ENCODE results near the gene MITD1. TPM values are rescaled to one million over a fixed set of nuclear protein-coding genes. Genes with fewer than 3 reads are reported as not detected.
"Not testable (repeated sequence)": the region's sequence is repeated elsewhere in the genome, so short reads cannot be mapped to it uniquely, and the experiment has no call there.

MITD1 gene
- total RNA-seq, 1 experiment from 2014 or later, result 19.6 TPM

GRCh38 chr2:99140056-99140859 is 40.6 kb downstream of the MITD1 start:
- Histone ChIP-seq H3K4me2 (ENCODE audit: low read length) (peak overlapping the region; percentile 98), H3K4me1 (ENCODE audit: insufficient read depth, low read length) (peaks cover 20% of the 10 kb centered on the region), H2AFZ (ENCODE audit: low read length) (peak overlapping the region; percentile 95), H3K27me3 (ENCODE audit: low read length) (no peaks in the 10 kb centered on the region), H3K4me3 (ENCODE audit: low read length) (peak overlapping the region; percentile 88), H3K79me2 (ENCODE audit: low read length) (peaks cover 26% of the 10 kb centered on the region), H3K9me2 (replicated peaks; ENCODE audit: low read length) (no peaks in the 10 kb centered on the region), H3K27ac (ENCODE audit: low read length) (no peak overlapping the region), H3F3A (ENCODE audit: low read length, unreplicated experiment) (no peaks in the 10 kb centered on the region), H3K36me3 (ENCODE audit: low read depth, low read length) (no peaks in the 10 kb centered on the region), H4K20me1 (ENCODE audit: low read length) (no peaks in the 10 kb centered on the region), H3K9ac (ENCODE audit: low read length) (peak overlapping the region; percentile 71), H3K9me3 (ENCODE audit: low read length) (no peaks in the 10 kb centered on the region)
- ChIA-PET POLR2A (ENCODE audit: unreplicated experiment) (interaction anchor here (0.7 to 1.1 kb wide), 3 partner anchors 15 to 1423 kb away, joined by 3 read pairs; partner anchors contain the start of genes LIPT1, PDCL3 and TSGA10), CTCF (no interaction called here)
- DNase-seq, result peak; percentile 37
- ATAC-seq, result no peak
- TF ChIP-seq EZH2 (IDR thresholded peaks at IDR 0.05; ENCODE audit: low read length, unreplicated experiment) (no peak), EZH2phosphoT487 (IDR thresholded peaks at IDR 0.05; ENCODE audit: borderline replicate concordance, low read length) (no peak), CTCF (conservative IDR thresholded peaks at IDR 0.05; ENCODE audit: low read depth, low read length) (no peak)
- intact Hi-C loops (cut with micrococcal nuclease), result loop anchor here (2.0 kb wide), 1 partner anchor 15 kb away; the partner anchor contains the start of genes LIPT1 and TSGA10
- BruUV-seq (replicated peaks), result TSS peak; percentile 34

GRCh38 chr2:99139003-99139402 is 41.9 kb downstream of the MITD1 start:
- Histone ChIP-seq H3K27me3 (ENCODE audit: low read length) (no peaks in the 10 kb centered on the region), H3K4me3 (ENCODE audit: low read length) (no peak overlapping the region; the same call in 1 of the 2 replicates), H3F3A (ENCODE audit: low read length, unreplicated experiment) (no peaks in the 10 kb centered on the region), H3K9me2 (replicated peaks; ENCODE audit: low read length) (no peaks in the 10 kb centered on the region), H3K9me3 (ENCODE audit: low read length) (no peaks in the 10 kb centered on the region), H3K4me1 (ENCODE audit: insufficient read depth, low read length) (peaks cover 20% of the 10 kb centered on the region), H3K27ac (ENCODE audit: low read length) (no peak overlapping the region), H3K36me3 (ENCODE audit: low read depth, low read length) (no peaks in the 10 kb centered on the region), H3K4me2 (ENCODE audit: low read length) (peak overlapping the region; percentile 98; the same call in 1 of the 2 replicates), H3K79me2 (ENCODE audit: low read length) (peaks cover 26% of the 10 kb centered on the region), H4K20me1 (ENCODE audit: low read length) (no peaks in the 10 kb centered on the region), H3K9ac (ENCODE audit: low read length) (no peak overlapping the region), H2AFZ (ENCODE audit: low read length) (no peak overlapping the region)
- intact Hi-C loops (cut with micrococcal nuclease), result no loop called here
- no peak for ATAC-seq
- TF ChIP-seq EZH2phosphoT487 (IDR thresholded peaks at IDR 0.05; ENCODE audit: borderline replicate concordance, low read length) (no peak), CTCF (conservative IDR thresholded peaks at IDR 0.05; ENCODE audit: low read depth, low read length) (no peak), EZH2 (IDR thresholded peaks at IDR 0.05; ENCODE audit: low read length, unreplicated experiment) (no peak)
- POLR2A ChIA-PET (ENCODE audit: unreplicated experiment), result no interaction called here
- DNase-seq, result no peak
- CTCF ChIA-PET, result no interaction called here
- BruUV-seq (replicated peaks), result no TSS peak

- H3K4me3 ChIP-seq (ENCODE audit: low read length); H4K20me1 ChIP-seq (ENCODE audit: low read length); H2AFZ ChIP-seq (ENCODE audit: low read length); H3K27ac ChIP-seq (ENCODE audit: low read length); H3K27me3 ChIP-seq (ENCODE audit: low read length); DNase-seq; H3F3A ChIP-seq (ENCODE audit: low read length, unreplicated experiment); CTCF ChIA-PET; H3K9me3 ChIP-seq (ENCODE audit: low read length); H3K36me3 ChIP-seq (ENCODE audit: low read depth, low read length); ATAC-seq; H3K4me2 ChIP-seq (ENCODE audit: low read length); H3K9me2 ChIP-seq (replicated peaks; ENCODE audit: low read length); intact Hi-C loops (cut with micrococcal nuclease); H3K9ac ChIP-seq (ENCODE audit: low read length); BruUV-seq (replicated peaks); H3K4me1 ChIP-seq (ENCODE audit: insufficient read depth, low read length): not testable (repeated sequence)
- POLR2A ChIA-PET (ENCODE audit: unreplicated experiment), result interaction anchor here (0.6 kb wide), 1 partner anchor 8 kb away, joined by 3 read pairs; no protein-coding TSS in a partner anchor
- peaks cover 21% of the 10 kb centered on the region for H3K79me2 ChIP-seq (ENCODE audit: low read length)
These were observed 45.8 kb downstream of the MITD1 start for GRCh38 chr2:99135044-99135556.

Measured in PC-3 (cell line).